Measurements from ENCODE around the gene UBE2N.

Gene UBE2N, protein sequence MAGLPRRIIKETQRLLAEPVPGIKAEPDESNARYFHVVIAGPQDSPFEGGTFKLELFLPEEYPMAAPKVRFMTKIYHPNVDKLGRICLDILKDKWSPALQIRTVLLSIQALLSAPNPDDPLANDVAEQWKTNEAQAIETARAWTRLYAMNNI

DNA sequence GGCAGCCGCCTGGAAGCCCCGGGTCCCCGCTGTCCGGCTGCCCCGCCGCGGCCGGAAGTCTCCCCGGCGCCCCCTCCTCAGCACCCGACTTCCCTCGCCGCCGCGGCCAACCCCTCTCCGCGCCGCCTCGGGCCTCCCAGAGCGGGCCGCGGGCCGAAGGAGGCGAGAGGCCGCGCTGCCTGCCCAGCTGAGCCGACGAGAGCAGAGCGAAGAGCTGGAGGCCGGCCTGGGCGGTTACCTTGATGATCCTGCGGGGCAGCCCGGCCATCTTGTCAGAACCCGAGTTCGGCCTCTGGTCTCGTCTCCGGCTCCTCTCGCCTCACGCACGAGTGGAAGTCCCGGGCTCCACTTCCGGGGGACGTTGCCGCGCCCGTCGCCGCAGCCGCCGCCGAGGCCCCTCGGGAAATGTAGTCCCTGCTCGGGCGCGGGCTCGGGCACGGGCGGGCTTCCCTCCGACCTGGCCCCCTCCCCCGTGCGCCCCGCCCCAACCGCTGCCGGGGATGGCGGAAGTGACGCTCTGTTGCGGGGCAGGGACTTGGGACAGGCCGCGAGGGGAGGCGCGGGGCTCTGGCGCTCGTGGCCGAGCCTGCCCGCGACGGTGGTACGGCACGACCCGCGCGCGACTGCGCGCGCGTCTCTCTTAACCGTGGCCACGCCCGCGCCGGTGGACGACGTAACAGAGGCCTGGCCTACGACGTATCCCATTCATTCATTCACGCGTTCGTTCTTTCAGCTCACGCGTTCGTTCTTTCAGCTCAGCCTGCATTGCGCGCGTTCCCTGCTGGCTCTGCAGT is at the start of gene UBE2N:
TSS of gene UBE2N (minus strand) at position 331 of the 794 bp plus-strand sequence. CDS start at position 268, 63 bp downstream.
- DNase-seq: peak; percentile 61

DNA sequence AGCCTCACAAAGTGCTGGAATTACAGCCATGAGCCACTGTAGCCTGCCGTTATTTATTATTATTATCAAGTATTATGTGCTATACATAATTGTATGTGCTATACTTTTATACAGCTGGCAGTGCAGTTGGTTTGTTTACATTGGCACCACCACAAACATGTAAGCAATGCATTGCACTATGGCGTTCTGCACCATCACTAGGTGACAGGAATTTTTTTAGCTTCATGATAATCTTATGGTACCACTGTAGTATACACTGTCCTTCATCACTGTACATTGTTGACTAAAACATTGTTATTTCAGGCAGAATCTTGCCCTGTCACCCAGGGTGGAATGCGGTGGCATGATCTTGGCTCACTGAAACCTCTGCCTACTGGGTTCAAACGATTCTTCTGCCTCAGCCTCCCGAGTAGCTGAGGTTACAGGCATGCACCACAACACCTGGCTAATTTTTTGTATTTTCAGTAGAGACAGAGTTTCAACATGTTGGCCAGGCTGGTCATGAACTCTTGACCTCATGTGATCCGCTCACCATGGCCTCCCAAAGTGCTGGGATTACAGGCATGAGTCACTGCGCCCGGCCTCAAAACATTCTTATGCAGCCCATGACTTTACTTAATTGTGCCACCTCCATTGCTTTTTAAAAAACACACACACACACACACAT is 42.7 kb upstream of the UBE2N start:
- no peak for DNase-seq

DNA sequence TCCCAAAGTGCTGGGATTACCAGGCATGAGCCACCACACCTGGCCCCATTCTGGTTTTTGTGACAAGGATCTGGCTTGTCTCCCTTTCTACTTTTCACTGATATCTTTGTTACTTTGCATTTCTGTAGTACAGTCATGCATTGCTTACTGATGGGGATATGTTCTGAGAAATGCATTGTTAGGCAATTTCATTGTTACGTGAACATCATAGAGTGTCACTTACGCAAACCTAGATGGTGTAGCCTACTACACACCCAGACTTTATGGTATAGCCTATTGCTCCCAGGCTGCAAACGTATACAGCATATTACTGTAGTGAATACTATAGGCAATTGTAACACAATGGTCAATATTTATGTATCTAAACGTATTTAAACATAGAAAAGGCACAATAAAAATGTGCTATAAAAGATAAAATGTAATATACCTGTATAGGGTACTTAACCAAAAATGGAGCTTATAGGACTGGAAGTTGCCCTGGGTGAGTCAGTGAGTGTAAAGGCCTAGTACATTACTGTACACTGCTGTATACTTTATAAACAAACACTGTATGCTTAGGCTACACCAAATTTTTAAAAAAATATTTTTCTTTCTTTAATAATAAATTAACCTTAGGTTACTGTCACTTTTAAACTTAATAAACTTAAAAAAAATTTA is 41.5 kb upstream of the UBE2N start:
- no peak for DNase-seq

DNA sequence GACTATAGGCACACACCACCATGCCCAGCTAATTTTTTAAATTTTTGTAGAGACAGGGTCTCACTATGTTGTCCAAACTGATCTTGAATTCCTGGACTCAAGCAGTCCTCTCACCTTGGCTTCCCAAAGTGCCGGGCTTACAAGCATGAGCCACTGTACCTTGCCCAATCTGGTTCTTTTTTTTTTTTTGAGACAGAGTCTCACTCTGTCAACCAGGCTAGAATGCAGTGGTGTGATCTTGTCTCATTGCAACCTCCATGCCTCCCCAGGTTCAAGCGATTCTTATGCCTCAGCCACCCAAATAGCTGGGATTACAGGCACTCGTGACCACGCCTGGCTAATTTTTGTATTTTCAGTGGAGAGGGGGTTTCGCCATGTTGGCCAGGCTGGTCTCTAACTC is 41.0 kb upstream of the UBE2N start:
- no peak for DNase-seq

DNA sequence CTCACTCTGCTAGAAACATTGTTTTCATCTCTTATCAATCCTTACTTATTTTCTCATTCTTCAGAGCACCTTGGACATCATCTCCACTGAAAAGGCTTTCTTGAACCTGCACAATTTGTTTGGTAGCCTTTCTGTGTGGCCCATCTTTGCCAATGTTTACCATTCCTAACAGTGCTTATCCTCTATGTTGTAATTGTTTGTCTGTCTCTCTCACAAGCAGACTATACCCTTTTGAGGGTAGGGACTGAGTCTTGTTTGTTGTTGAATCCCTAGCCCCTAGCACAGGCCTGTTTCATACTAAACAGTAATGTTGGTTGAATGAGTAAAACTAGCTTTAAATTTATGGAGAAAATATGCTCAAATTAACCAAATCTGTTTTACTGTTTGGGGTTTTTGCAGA is 34.8 kb upstream of the UBE2N start:
- no peak for DNase-seq

DNA sequence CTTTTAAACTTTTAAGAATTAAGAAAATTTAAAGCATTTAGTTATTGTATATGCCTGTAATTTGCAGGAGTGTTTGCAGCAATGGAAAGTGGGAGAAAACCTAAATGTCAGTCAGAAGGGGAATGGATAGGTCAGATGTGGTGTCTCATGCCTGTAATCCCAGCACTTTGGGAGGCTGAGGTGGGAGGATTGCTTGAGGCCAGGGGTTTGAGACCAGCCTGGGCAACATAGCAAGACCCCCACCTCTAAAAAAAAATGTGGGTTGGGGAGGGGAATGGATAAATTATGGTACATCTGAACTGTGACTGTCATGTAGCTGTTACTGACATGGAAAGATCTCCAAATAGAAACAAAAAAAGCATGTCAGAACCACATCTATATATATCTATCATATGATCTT is 27.6 kb upstream of the UBE2N start:
- DNase-seq: no peak

DNA sequence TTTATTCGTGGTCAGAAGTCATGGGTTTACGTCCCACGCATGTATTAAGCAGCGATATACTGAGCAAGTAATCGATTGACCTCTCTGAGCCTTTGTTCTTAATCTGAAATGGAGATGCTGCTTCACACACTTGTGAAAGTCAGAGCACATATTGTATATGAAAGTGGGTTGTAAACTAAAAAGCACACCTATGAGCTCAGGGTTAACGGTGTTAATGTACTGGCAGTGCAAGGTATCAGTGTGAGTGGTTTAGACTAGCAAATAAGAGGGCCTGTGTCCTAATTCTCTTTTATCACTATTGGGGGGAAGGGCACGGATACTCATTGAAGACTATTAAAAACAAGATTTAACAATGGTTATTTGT is 26.2 kb upstream of the UBE2N start:
- no peak for DNase-seq

DNA sequence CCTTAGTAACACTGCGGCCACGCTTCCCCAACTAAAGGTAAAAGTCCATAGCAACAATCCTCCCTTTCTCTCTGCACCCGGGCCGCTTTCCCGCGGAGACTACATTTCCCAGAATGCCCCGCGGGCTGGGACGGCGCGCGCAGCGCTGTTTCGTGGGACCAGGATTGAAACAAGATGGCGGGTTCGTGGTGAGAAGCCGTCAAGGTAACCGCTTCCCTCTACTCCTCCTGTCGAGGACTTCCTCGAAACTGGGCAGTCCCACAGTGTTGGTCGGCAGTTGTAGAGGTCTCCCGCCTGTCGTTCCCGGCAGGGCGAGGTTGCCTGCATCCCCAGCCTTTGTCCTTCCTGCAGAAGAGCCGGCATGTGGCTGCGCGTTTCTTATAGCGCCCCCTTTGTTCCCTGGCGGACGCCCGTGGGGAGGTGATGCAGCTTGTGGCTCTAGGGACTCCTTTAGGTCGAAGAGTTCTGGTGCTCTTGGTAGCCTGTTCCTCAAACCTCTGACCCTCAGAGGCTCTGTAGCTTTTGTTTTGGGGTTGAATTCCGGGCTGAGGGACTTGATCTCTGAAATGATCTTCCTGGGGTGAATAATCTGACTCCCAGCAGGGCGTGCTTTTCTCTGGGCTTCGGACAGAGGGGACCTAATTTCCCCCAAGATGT is 25.7 kb upstream of the UBE2N start, which contains the start of gene MRPL42:
TSS of gene MRPL42 (plus strand) at position 164 of the 657 bp plus-strand sequence. CDS start 1,772 bp downstream, outside the sequence.
- peak; percentile 60 for DNase-seq

DNA sequence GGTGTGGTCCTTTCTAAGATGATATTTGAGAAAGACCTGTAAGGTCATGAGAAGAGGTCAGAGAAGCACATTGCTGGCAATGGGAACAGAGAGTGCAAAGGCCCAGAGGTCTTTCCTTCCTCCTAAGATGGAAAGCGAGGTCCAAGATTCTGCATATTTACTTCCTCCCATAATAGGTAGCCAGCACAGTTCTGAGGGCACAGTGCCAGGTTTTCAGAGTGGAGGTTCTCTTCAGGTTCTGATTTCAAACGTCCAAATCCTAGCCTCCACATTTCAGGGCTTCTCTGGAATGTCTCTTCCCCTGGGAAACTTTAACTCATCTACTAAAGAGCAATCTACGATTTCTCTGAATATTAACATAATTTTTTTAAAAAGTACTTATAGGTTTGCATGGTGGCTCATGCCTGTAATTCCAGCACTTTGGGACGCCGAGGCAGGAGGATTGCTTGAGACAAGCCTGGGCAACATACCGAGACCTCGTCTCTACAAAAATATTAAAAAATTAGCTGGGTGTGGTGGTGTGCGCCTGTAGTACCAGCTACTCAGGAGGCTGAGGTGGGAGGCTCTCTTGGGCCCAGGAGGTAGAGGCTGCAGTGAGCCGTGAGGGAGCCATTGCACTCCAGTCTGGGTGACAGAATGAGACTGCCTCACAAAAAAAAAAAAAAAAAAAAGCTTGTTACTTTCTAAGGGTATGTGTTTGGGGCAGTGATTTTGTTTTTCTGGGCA is 25.0 kb upstream of the UBE2N start:
- DNase-seq: no peak

DNA sequence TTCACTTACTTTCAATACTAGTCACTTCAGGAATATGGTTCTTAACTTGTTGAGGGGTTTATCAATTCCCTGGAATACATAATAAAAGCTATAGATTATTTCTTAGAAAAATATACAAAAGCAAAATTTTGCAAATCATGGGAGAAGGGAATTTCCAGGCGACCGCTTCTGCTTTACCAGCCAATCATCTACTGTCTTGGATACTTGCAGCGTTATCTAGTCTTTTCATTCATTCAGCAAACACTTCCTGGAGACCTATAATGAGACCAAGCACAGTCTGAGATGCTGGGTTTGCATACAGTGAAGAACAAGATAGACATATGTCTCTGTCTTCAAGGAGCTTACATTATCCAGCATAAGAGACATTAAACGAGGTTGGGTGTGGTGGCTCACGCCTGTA is 24.1 kb upstream of the UBE2N start:
- DNase-seq: no peak

DNA sequence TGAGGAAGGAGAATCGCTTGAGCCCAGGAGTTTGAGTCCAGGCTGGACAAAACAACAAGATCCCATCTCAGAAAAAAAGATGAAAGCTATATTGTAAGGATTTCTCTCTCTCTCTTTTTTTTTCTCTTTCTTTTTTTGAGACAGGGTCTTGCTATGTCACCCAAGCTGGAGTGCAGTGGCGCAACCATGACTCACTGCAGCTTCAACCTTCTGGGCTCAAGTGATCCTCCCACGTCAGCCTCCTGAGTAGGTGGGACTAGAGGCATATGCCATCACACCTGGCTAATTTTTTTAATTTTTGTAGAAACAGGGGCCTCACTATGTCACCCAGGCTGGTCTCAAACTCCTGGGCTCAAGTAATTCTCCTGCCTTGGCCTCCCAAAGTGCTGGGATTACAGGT is 19.8 kb upstream of the UBE2N start:
- DNase-seq: no peak

DNA sequence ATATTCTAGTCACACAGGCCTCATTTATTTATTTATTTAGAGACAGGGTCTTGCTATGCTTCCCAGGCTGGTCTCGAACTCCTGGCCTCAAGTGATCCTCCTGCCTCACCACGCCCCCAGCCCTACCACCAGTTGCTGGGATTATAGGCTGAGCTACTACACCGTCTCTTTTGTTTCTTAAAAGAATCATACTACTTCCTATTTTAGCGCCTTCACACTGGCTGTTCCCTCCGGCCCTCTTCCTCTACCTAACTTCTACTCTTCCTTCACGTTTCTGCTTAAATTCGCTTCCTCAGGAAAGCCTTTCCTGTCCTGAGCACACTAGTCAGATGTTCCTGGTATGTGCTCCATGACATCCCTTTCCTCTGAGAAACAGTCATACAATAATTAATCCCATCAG is 19.2 kb upstream of the UBE2N start:
- DNase-seq: no peak

DNA sequence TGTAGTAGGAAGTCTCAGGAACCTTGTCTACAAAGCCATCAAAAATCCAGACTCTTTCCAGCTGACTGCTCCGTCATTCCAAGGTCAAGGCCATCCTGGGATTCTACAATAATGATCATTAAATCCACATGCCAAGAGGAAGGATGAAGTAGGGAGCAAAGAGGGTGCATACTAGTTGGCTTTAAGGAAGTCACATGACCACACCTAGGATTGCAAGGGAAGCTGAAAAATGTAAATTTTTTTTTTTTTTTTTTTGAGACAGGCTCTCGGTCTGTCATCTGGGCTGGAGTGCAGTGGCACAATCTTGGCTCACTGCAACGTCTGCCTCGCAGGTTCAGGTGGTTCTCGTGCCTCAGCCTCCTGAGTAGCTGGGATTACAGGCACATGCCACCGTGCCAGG is 18.3 kb upstream of the UBE2N start:
- DNase-seq: no peak

DNA sequence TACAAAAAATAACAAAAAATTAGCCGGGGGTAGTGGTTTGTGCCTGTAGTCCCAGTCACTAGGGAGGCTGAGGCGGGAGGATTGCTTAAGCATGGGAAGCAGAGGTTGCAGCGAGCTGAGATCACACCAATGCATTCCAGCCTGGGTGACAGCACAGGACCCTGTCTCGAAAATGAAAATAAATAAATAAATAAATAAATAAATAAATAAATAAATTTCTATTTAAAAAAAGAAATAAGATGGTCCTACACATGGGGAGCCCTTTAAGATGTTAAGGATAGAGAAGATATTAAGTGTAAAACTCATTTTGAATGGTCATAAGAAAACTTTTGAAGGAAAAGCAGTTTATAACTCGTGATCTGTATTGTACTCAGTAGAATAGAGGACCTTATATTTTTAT is 17.4 kb upstream of the UBE2N start:
- no peak for DNase-seq

DNA sequence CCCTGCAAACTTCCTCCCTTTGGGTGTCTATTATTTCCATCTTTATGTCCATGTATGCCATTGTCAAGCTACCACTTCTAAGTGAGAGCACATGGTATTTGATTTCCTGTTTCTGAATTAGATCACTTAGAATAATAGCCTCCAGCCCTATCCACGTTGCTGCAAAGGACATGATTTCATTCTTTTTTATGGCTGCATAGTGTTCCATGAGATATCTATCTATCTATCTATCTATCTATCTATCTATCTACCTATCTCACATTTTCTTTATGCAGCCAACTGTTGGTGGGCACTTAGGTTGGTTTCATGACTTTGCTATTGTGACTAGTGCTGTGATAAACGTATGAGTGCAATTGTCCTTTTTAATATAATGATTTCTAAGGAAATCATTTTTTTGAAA is 14.3 kb upstream of the UBE2N start:
- no peak for DNase-seq

DNA sequence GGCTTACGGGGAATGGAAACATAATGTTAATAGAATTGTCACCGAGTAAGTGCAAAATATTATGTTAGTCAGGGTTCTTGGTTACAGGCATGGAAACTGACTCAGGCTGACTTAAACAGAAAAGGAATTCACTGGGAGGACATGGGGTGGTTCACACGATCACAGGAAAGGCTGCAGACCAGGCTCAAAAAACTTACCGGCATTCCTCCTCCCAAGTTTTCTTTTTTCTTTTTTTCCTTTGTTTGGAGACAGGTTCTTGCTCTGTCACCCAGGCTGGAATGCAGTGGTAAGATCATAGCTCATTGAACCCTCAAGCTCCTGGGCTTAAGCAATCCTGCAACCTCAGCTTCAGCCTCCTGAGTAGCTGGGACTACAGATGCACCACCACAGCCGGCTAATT is 11.9 kb upstream of the UBE2N start:
- no peak for DNase-seq

DNA sequence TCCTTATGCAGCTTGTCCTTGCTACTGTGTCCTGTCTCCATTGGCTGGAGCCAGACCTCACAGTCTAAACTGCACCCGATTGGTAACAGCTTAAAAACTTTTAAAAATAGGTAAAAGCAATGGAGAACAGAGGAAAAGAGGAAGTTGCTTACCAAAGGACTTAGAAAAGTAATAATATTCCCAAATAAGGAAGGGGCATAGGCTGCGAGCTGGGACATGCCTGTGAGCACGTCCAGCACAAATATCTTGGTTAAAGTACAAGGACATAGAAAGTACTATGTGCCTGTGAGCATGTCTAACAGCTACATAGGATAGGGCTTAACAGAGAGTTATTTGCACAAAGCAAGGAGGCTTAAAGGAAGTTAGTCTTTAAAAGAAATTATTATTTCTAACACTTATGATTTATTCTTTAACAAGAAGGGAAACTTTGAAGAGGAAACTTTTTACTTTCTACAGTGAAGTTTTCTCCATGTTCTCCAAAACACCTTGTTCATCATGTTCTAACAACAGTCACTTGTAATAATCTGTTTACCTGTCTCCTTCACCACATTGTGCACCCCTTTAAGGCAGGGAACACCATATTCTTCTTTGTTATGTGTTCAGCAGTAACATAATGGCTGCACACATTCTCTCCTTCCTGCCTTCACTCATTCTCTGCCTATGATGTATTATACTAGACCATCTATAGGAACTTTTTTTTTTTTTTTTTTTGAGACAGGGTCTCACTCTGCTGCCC is 9.8 kb upstream of the UBE2N start:
- no peak for DNase-seq

DNA sequence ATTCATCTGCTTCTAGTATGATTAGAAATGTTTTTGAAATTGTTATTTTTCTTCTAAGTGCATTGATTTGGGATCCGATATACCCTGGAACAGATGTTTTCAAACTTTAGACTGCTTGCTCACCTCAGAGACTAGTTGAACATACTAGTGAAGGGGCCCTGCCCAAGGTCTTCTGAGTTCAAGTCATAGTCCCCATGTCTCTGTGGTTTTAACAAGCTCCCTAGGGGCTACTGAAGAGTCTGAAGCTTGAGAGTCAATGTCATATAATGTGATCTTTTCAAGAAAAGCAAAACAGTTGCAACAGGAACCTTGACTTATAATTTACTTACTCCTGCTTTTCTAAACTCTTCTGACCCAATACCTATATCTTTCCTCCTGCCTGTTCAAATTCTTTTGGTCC is 7.5 kb upstream of the UBE2N start:
- DNase-seq: no peak

DNA sequence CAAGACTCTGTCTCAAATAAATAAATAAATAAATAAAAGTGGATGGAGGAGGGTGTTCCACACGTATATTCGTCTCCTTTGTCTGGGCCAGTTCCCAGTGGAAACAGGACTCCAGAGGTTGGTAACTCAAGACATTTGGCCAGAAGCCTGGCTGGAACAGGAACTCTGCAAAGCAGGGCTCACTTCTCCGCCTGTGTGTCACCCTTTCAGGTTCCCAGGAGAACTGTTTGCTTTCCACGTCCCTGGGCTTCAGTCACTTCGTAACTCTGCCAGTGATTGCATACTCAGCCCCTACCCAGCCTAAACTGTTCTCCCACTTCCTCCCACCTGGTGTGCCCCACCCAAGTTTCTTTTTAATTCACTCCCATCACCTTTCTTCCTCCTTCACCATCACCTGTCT is 7.0 kb upstream of the UBE2N start:
- DNase-seq: no peak

DNA sequence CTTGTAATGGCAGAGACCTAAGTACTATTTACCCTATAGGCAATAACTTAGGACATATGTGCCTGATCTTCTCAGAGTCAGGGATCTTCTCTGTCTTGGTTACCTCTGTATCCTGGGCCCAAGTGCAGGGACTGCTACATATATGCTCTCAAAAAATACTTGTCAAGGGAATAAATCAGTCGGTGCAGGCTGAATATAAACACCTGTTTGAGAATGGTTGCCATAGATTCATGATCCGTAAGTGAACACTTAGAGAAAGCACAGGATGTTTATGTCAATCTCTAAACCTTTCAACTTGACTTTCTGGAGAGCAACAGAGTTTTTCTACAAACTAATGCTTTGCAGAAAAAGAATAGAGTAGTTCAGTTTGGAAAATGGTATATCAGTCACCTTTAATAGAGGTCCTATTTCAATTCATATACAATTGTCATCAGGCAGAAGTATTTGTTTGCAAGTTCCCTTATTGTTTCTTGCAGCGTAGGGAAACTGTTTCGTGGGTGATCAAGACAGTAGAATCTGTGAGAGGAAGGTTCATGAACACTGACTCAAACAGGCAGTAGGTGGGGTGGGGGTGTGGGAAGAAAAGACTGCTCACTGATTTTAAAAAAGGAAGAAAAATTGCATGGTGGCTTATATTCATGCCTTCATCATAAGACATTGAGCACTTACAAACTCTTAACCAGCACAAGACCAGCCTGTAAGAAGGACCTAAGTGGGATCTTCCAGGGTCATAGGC is 6.0 kb upstream of the UBE2N start:
- DNase-seq: no peak

DNA sequence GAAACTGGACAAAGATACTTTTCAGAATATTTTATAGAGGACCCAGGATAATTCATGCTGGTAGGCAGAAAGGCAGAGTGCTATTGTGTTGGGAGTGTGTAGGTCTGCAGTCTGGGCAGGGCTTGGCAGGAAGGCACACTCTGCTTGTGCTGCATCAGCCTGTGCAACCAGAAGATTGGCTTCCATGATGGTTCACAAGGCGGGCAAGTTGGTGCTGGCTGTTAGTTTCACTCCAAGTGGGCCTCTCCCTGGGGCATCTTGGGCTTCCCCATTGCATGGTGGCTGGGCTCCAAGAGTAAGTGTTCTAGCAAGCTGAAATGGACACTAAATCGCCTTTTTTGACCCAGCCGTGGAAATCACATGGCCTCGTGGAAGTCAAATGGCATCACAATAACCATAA is 1.8 kb upstream of the UBE2N start:
- DNase-seq: no peak

Data from NCI-H1436 treated with DMSO at 0.1 percent for 48 hours (cell line).